Measurements from ENCODE around the gene ZMYM4. TPM values are rescaled to one million over a fixed set of nuclear protein-coding genes. Genes with fewer than 3 reads are reported as not detected.

Gene ZMYM4
- total and polyA plus RNA-seq, 10 of the 15 experiments (the other 5 are each of a cell fraction or from before 2014, with no cell fraction given), result 8.0 to 37.0 (median 28.1) TPM

DNA sequence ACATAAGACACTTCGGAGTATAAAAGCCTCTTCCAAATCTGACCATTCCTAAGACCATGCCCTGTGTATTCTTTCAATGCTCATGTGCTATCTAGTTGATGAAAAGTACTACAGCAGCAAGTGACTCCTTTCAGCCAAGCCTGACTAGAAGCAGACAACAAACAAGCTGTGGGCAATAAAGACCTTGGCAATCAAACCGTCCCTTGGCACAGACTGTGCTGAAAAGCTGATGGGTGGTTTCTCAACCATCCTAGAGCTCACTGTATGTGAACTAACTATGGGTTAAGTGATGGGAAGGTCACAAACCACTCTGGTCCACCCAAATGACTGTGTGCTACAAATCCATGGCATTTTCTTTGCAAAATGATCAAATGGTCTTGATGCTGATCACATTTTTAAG is 194.7 kb downstream of the ZMYM4 start:
- CTCF ChIA-PET, result interaction anchor here (1.3 to 1.9 kb wide), 2 partner anchors 13 to 75 kb away, joined by 4 to 8 read pairs; no protein-coding TSS in a partner anchor
- no TSS peak for BruUV-seq (replicated peaks)
- in situ Hi-C loops (cut with MboI), result no loop called here
- H3K4me3 ChIP-seq, result no peak overlapping the region
- H3K9ac ChIP-seq (ENCODE audit: control insufficient read depth, insufficient read depth, low read length), result no peak overlapping the region
- no peaks in the 10 kb centered on the region for H4K20me1 ChIP-seq (ENCODE audit: control insufficient read depth, insufficient read depth)
- H2AFZ ChIP-seq (ENCODE audit: control insufficient read depth, low read depth, low read length), result no peak overlapping the region
- ATAC-seq (no peak), DNase-seq (ENCODE audit: low read depth, low spot score) (no peak), FAIRE-seq (no peak)
- no peak overlapping the region for H3K27ac ChIP-seq (ENCODE audit: control insufficient read depth, insufficient read depth)
- H3K27me3 ChIP-seq (replicated peaks in 1 of 2; ENCODE audit: control insufficient read depth in 2 of 2, insufficient read depth in 2 of 2, low read length in 1 of 2), result no peaks in the 10 kb centered on the region
- WGBS (ENCODE audit: insufficient coverage, insufficient replicate concordance, low lambda C conversion rate, missing lambda C conversion rate), result 97% methylated on average over 2 of the region's 2 CpGs
- peaks cover 6 to 11% of the 10 kb centered on the region in 2 experiments; a peak in 3 of 4 replicates for H3K36me3 ChIP-seq (ENCODE audit: control insufficient read depth in 2 of 2, insufficient read depth in 2 of 2, low read length in 1 of 2)
- H3K79me2 ChIP-seq (ENCODE audit: control insufficient read depth, insufficient read depth, low read length), result no peaks in the 10 kb centered on the region
- RAD21 ChIA-PET (ENCODE audit: unreplicated experiment), result interaction anchor here (2.2 kb wide), 1 partner anchor 12 kb away, joined by 7 read pairs; no protein-coding TSS in a partner anchor
- H3K9me3 ChIP-seq (replicated peaks; ENCODE audit: control insufficient read depth, insufficient read depth, low read length), result peaks cover 17% of the 10 kb centered on the region
- intact Hi-C loops (cut with micrococcal nuclease; ENCODE audit: unreplicated experiment), result no loop called here
- peaks cover 16% of the 10 kb centered on the region for H3K4me1 ChIP-seq (ENCODE audit: control insufficient read depth, insufficient read depth, low read length)
- POLR2A ChIA-PET, result no interaction called here
- H3K4me2 ChIP-seq (ENCODE audit: control insufficient read depth, insufficient read depth), result no peak overlapping the region
- SMC1A ChIA-PET (ENCODE audit: uncharacterized antibody, unreplicated experiment), result interaction anchor here (1.0 to 1.4 kb wide), 2 partner anchors 9 to 76 kb away, joined by 3 to 4 read pairs; no protein-coding TSS in a partner anchor
- TF ChIP-seq, protein P1, sequence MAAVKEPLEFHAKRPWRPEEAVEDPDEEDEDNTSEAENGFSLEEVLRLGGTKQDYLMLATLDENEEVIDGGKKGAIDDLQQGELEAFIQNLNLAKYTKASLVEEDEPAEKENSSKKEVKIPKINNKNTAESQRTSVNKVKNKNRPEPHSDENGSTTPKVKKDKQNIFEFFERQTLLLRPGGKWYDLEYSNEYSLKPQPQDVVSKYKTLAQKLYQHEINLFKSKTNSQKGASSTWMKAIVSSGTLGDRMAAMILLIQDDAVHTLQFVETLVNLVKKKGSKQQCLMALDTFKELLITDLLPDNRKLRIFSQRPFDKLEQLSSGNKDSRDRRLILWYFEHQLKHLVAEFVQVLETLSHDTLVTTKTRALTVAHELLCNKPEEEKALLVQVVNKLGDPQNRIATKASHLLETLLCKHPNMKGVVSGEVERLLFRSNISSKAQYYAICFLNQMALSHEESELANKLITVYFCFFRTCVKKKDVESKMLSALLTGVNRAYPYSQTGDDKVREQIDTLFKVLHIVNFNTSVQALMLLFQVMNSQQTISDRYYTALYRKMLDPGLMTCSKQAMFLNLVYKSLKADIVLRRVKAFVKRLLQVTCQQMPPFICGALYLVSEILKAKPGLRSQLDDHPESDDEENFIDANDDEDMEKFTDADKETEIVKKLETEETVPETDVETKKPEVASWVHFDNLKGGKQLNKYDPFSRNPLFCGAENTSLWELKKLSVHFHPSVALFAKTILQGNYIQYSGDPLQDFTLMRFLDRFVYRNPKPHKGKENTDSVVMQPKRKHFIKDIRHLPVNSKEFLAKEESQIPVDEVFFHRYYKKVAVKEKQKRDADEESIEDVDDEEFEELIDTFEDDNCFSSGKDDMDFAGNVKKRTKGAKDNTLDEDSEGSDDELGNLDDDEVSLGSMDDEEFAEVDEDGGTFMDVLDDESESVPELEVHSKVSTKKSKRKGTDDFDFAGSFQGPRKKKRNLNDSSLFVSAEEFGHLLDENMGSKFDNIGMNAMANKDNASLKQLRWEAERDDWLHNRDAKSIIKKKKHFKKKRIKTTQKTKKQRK (IDR thresholded peaks at IDR 0.05; ENCODE audit: low read depth, low read length), result no peak
- TF ChIP-seq, protein P2, sequence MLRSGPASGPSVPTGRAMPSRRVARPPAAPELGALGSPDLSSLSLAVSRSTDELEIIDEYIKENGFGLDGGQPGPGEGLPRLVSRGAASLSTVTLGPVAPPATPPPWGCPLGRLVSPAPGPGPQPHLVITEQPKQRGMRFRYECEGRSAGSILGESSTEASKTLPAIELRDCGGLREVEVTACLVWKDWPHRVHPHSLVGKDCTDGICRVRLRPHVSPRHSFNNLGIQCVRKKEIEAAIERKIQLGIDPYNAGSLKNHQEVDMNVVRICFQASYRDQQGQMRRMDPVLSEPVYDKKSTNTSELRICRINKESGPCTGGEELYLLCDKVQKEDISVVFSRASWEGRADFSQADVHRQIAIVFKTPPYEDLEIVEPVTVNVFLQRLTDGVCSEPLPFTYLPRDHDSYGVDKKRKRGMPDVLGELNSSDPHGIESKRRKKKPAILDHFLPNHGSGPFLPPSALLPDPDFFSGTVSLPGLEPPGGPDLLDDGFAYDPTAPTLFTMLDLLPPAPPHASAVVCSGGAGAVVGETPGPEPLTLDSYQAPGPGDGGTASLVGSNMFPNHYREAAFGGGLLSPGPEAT (IDR thresholded peaks at IDR 0.05; ENCODE audit: low read depth), result no peak
- TF ChIP-seq CBX3 (IDR thresholded peaks at IDR 0.05; ENCODE audit: borderline replicate concordance, low read depth) (no peak), MYB (IDR thresholded peaks at IDR 0.05; ENCODE audit: borderline replicate concordance, low read depth, low read length) (no peak), ETV6 (conservative IDR thresholded peaks at IDR 0.05 in 1 of 2, IDR thresholded peaks at IDR 0.05 in 1 of 2; ENCODE audit: borderline replicate concordance in 1 of 2, low read depth in 1 of 2) (no peak), PAX5 (IDR thresholded peaks at IDR 0.05; ENCODE audit: borderline replicate concordance, low read depth, low read length) (no peak), RBBP5 (conservative IDR thresholded peaks at IDR 0.05) (no peak), DPF2 (IDR thresholded peaks at IDR 0.05) (no peak), YY1 (IDR thresholded peaks at IDR 0.05; ENCODE audit: low read depth, low read length) (no peak), ZNF217 (IDR thresholded peaks at IDR 0.05) (no peak), BMI1 (IDR thresholded peaks at IDR 0.05; ENCODE audit: borderline replicate concordance) (no peak), NFXL1 (IDR thresholded peaks at IDR 0.05; ENCODE audit: borderline replicate concordance) (no peak), SREBF2 (IDR thresholded peaks at IDR 0.05; ENCODE audit: low read length) (no peak), SREBF1 (IDR thresholded peaks at IDR 0.05; ENCODE audit: low read length) (no peak)
- TF ChIP-seq, protein P3, sequence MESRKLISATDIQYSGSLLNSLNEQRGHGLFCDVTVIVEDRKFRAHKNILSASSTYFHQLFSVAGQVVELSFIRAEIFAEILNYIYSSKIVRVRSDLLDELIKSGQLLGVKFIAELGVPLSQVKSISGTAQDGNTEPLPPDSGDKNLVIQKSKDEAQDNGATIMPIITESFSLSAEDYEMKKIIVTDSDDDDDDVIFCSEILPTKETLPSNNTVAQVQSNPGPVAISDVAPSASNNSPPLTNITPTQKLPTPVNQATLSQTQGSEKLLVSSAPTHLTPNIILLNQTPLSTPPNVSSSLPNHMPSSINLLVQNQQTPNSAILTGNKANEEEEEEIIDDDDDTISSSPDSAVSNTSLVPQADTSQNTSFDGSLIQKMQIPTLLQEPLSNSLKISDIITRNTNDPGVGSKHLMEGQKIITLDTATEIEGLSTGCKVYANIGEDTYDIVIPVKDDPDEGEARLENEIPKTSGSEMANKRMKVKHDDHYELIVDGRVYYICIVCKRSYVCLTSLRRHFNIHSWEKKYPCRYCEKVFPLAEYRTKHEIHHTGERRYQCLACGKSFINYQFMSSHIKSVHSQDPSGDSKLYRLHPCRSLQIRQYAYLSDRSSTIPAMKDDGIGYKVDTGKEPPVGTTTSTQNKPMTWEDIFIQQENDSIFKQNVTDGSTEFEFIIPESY (IDR thresholded peaks at IDR 0.05), result no peak

All from GM12878 (cell line).